Fibroblast of the conjunctiva (primary cell): Measurements from ENCODE around the gene HEXIM1.
A peak's percentile ranks its signal among the peaks of the same experiment; 100 is the strongest.

Source experiments
- DNase-seq: peaks from one replicate; pipeline ENCODE4 v3.0.0-alpha.2; 2010; ENCODE audit warnings: low read depth

Gene HEXIM1

GRCh38 chr17:45147581-45148182, 593 bp upstream of the HEXIM1 start:
- peak; percentile 95 for DNase-seq

- DNase-seq: peak; percentile 77
Measured at GRCh38 chr17:45149037-45149668, 878 bp downstream of the HEXIM1 start.

GRCh38 chr17:45149669-45150664, 1.7 kb downstream of the HEXIM1 start:
- DNase-seq: no peak

GRCh38 chr17:45150911-45151809, 2.9 kb downstream of the HEXIM1 start:
- no peak for DNase-seq

- no peak for DNase-seq
Measured at GRCh38 chr17:45155029-45155428, 6.8 kb downstream of the HEXIM1 start.

GRCh38 chr17:45155483-45155882, 7.2 kb downstream of the HEXIM1 start:
- DNase-seq: no peak

GRCh38 chr17:45156242-45156641, 8.0 kb downstream of the HEXIM1 start:
- DNase-seq: no peak

GRCh38 chr17:45160447-45161287, 12.4 kb downstream of the HEXIM1 start:
- no peak for DNase-seq

- peak; percentile 99 for DNase-seq
Measured at GRCh38 chr17:45161288-45162024, 13.2 kb downstream of the HEXIM1 start, which contains the start of gene HEXIM2. Gene HEXIM2 (plus strand): TSS chr17:45161875. CDS start chr17:45162794, 919 bp downstream.

- DNase-seq: no peak
Measured at GRCh38 chr17:45162025-45162687, 13.9 kb downstream of the HEXIM1 start.

- no peak for DNase-seq
Measured at GRCh38 chr17:45164734-45165269, 16.5 kb downstream of the HEXIM1 start.

- DNase-seq: no peak
Measured at GRCh38 chr17:45168991-45169752, 20.9 kb downstream of the HEXIM1 start.

- DNase-seq: no peak
Measured at GRCh38 chr17:45170280-45170930, 22.1 kb downstream of the HEXIM1 start.

GRCh38 chr17:45170931-45171337, 22.7 kb downstream of the HEXIM1 start:
- DNase-seq: peak; percentile 91

- DNase-seq: no peak
Measured at GRCh38 chr17:45171338-45172231, 23.3 kb downstream of the HEXIM1 start.

- DNase-seq: no peak
Measured at GRCh38 chr17:45172232-45172540, 23.9 kb downstream of the HEXIM1 start.
